RPMI7951 (cell line): ENCODE data around the gene MTIF2. TPM values are rescaled to one million over a fixed set of nuclear protein-coding genes. Genes with fewer than 3 reads are reported as not detected.
"Not testable (repeated sequence)": the region's sequence is repeated elsewhere in the genome, so short reads cannot be mapped to it uniquely, and the experiment has no call there.

Experiments used
- DNase-seq: peaks from one replicate; pipeline ENCODE4 v3.0.0-alpha.2; 2012; ENCODE audit warnings: low read depth
- total RNA-seq: library from RNA; depleted of rRNA; stranded (reverse); fragments of >200 nt; shearing (Covaris generic); gene quantifications from 2 replicates; pipeline ENCODE4 v1.2.3, GENCODE V29; 2014; rRNA removed

The MTIF2 gene
- total RNA-seq, 1 experiment from 2014 or later, result 51.1 TPM

DNA sequence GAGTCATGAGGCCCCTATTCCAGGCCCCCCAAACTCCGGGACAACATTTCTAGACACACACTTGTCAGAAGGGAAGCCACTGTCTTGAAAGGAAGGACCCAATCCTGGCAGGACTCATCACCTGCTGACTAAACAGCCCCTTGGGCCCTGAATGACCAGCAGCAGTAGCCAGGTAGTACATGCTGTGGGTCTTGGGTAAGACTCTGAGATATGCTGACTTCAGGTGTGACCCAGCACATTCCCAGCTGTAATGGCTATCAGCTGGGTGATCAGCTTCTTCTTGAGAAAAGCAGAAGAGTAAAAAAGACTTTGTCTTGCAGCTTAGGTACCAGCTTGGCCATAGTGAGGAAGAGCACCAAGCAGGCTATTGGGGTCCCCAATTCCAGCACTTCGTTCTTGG is 72.5 kb downstream of the MTIF2 start:
- DNase-seq, result no peak

DNA sequence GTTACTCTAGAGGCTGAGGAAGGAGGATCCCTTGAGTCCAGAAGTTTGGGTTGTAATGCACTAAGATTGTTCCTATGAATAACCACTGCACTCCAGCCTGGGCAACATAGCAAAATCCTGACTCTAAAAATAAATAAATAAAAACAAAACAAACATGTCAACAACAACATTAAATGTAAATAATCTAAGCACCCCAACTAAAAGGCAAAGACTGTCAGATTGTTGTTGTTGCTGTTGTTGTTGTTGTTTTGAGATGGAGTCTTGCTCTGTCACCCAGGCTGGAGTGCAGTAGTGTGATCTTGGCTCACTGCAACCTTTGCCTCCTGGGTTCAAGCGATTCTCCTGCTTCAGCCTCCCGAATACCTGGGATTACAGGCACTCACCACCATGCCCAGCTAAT is 77.1 kb downstream of the MTIF2 start:
- not testable (repeated sequence) for DNase-seq

DNA sequence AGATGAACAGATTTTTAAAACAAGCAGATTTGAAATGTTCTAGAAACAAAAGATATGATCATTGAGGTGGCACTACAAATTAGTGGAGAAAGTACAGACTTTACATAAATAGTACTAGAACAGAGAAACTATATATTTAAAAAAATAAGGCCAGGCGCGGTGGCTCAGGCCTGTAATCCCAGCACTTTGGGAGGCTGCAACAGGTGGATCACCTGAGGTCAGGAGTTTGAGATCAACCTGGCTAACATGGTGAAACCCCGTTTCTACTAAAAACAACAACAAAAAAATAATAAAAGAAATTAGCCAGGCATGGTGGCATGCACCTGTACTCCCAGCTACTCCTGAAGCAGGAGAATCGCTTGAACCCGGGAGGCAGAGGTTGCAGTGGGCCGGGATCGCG is 82.2 kb downstream of the MTIF2 start:
- DNase-seq, result not testable (repeated sequence)

Other genes starting within 250 kb of the MTIF2 start
- gene RTN4, start 218.8 kb downstream of the MTIF2 start, total RNA-seq, result 174 and 194 TPM in 2 replicates
- gene CLHC1, start 36.9 kb downstream of the MTIF2 start, total RNA-seq, result 2.1 and 5.4 TPM in 2 replicates
- gene RPS27A, start 36.5 kb downstream of the MTIF2 start, total RNA-seq, result 2,870 and 2,901 TPM in 2 replicates
- 62.5 and 86.3 TPM in 2 replicates for gene CCDC88A, start 150.6 kb upstream of the MTIF2 start, total RNA-seq